NCI-H1417 treated with DMSO at 0.1 percent for 48 hours (cell line): ENCODE results near the gene EFNA2.

Experiments used
- DNase-seq: peaks from one replicate; lab custom pipeline; 2025; lab: John Stamatoyannopoulos, UW

EFNA2 gene

DNA sequence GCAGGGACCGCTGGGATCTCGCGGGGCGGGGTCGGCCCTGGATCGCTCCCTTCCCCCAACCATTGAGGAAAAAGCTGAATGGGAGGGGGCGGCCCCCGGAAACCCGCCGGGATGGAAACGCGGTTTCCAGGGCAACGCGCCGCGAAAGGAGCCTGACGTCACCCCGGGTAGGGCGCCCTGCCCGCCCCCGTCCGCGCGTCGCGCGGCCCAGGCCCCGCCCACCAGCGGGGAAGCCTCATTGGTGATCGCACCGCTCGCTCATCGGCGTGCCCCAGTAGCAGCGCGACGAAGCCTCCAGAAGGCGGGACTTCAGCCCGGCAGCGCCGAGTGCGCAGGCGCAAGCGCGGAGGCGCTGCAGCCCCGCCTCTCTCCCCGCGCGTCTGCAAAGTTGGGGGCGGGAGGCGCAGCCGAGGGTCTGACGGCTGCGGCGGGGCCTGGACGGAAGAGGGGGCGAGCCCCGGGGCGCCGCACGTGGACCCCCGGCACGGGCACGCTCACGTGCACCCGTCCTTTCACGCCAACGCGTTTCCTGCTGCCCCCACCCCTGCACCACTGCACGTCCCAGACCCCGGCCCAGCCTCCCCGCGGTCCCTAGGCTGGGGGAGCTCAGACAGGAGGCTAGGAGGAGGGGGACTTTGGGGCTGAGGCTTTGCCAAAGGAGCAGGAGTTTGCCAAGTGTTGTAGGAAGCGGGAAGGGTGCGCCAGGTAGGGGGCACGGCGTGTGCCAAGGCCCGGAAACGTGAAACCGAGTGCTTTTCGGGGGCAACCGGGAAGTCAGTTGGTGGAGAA, 24.7 kb upstream of the EFNA2 start:
- peak; percentile 74 for DNase-seq

DNA sequence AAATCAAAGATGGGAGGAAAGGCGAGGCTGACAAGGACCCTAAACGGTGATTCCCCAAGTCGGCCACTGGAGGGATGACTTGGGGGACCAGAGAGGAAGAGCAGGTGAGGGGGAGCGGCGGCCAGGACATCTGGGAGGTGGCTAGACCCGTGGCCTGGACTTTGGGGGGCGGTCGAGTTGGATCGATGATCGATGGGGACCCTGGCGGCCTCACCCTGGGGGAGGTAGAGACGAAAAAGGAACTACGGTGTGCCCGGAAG, 24.2 kb upstream of the EFNA2 start:
- DNase-seq, result no peak

DNA sequence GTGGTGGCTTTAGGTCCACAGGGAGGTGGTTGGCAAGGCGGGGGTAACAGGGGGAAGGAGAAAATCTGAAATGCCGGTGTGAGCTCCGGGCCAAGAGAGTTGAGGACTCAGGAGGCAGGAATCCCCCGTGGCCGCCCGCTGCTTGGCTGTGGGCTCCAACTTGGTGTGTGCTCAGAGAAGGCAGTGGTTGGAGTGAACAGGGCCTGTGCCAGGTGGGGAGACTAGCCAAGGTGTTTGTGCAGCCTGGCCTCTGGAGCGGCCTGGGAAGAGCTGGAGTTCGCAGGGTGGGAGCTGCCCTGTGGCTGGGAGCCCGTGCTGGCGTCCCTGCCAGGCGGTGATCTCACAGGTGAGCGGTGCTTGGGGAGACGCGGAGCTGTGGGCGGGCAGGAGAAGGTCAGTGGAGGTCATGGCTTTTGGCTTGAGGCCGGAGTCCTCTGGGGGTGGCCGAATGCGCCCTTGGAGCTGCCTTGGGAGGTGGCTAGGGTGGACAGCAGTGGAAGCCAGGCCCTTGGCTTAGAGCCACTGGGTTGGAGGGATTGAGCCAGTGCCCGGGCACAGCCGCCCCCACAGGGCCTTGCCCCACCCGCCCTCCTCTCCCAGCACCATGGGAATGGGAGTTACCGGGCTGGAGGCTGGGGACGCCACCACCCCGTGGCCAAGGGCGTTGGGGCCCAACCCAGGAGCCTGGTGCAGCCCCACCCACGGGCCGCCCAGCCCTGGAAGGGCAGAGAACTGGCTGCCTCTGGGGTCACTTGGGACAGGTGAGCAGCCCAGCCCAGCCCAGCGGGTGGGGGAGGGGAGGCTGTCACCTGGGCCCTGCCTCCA, 23.7 kb upstream of the EFNA2 start:
- no peak for DNase-seq

DNA sequence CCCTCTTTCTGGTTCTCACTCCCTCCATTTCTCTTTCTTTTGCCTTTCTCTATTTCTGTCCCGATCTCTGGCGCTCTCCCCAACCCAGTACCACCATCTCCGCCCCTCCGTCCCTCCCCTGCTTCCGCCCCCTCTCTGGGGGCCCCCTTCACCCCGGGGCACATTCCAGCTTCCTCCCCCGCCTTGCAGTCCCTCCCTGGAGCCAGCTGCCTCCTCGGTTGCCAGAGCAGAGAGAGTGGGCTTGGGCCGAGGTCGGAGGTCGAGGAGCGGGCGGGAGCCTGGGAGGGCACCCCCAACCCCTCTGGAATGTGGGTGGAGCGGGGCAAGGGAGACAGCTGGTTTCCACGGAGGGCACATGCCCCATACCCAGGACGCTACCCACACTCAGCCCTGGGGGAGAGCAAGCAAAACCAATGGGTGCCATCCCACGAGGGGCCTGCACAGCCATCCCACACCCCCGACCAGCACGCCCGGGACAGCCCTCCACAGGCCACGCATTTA, 23.0 kb upstream of the EFNA2 start:
- no peak for DNase-seq

DNA sequence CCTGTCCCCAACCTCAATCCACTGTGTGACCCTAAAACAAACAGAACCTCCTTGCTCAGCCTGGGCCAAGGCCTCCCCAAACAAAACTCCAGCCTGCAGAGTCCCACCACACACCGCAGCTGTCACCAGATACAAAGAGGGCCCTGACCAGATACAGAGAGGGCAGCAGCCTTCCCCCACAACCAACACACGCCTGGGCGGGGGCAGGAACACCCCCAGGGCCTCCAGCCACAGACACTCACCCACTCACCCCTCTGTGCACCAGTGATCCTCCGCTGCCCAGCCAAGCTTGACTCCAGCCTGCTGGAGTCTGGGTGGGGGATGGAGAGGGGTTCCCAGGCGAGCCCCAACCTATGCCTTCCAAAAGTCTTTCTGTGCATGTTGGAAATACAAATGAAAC, 22.5 kb upstream of the EFNA2 start:
- no peak for DNase-seq

DNA sequence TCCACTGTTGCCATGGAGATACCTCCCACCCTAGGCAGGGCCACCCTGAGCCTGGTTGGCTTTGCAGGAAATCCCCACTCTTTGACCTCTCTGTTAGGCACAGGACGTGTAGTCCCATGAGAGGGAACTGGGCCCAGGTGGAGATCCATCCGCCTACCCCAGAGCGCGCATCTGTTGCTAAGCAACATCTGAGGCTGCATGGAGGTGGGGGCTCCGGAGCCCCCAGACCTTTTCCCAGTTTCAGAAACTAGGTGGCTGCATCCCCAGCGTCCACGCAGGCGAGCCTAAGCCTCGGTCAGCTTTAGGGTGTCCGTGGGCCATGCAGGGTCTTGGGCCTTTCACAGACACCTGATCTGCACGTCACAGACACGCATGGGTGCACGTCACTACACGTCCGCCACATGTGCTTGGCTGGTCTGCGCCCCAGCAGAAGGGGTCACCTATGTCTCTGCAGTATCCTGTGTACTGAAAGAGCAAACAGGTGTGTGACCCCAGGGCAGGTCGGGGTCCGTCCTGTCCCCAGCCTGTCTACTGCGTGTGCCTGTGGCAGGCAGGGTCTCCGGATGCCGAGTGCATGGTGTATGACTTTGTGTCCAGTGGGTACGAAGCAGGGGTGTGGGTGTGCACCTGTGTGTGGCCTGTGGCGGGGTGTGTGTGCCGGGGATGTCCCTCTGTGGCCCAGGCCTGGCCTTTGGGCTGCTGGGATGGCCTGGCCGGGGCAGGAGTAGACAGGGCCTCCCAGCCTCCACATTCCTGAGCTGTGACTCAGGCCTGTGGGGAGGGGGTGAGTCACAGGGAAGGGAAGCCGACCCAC, 20.7 kb upstream of the EFNA2 start:
- DNase-seq, result no peak

DNA sequence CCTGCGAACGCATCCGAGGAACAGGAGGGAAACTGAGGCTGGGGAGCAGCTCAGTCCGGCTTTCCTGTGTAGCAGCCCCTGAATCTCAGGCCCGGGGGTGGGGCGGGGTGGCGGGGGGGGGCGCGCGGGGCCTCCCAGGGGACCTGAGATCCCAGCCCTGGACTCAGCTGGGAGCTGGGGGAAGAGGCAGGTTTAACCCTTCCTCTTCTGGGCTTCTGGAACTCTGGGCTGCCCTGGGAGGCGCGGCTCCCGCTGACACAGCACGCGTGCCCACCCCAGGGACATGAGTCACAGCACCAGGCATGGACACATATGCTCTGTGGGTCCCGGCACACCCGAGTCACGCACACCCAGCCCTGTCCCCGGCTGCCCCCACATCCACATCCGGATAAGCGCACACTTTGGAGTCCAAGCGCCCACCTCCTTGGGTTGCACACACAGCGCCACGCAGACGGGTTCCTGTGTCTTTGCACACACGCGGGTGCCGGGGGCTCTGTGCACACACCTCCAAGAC, 20.0 kb upstream of the EFNA2 start:
- DNase-seq, result no peak

DNA sequence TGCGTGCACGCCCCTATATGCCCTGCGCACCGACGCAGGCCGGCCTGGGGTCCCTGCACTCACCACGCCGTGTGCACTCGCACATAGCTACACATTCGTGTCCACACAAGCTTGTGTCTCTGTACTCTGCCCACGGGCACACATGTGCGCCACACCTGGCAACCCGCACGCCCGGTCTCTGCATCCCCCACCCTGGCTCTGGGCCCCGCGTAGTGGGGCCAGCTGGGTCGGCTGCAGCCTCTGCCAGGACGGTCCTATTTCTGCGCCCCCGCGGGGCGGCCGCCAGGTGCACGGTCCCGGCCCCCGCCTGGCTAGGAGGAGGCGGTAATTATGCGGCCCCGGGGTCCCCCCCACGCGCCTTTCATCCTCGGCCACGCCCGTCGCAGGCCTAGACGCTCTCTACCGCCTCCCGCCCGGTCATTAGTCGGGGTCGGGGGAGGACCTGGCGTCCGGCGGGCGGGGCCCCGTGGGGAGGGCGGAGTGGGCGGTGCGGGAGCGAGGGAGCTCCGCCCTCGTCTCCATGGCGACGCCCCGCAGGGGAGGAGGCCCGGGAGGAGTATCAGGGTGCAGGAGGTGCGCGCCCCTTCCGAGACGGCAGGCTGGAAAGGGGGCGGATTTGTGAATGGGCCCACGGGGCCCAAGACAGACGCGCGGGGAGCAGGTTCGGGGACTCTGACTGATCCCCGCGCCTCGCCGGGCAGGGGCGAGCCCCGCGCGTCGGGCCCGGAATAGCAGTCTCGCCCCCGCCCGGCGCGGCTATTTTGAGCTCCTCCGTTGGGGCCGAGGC, 19.4 kb upstream of the EFNA2 start:
- DNase-seq, result peak; percentile 73

DNA sequence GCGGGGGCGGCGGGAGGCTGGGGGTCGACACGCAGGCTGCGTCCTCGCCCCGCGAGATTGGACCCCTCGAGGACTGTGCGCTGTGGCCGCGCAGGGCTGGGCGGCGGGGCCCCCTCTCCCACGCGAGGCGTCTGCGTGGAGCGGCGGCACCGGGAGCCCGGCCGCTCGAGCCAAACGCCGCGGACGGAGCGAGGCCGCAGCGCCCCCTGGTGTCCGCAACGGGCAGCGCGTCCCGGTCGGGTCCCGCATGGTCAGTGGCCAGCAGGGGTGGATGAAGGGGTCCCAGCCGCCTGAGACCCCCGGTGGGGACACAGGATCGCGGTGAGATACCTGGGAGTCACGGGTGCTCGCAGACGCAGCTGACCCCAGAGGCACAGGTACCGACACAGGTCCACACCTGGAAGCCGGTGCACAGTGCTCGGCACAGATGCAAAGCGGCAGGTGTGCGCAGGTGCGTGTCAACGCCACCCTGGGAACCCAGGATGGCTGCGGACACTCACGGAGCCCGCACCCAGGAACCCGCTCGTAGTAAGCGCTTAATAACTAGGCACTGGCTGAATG, 18.7 kb upstream of the EFNA2 start:
- DNase-seq, result no peak

DNA sequence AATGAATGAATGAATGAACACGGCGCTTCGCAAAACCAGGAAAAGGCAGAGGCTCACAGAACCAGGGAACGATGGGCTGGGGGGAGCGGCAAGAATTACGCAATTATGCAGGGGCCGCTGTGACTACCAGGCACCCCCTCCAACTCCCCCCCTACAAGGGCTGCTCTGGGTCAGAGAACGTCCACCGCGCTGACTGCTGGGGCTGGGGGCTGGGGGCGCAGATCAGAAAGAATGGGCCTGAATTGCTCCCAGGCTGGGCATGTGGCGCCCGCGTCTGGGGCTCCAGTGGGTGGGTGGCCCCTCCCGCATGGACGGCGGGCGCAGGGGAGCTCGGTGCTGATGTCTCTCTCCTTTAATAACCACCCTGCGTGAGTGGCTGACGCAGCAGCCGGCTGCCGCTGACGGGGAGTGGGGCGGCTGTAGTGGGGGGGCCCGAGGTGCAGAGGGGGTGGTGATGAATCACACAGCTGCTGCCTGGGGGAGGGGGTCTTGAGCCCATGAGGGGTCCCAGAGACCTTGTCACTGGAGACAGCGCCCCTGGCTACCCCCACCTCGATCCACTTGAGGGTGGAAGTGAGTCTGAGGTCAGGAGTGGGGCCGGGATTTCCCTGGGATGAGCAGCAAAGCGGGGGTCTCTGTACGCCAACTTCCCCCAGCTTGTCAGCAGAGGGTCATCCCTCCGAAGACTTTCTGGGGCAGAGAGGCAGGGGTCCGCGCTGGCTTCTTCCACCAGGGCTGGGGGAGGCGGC, 18.0 kb upstream of the EFNA2 start:
- no peak for DNase-seq

DNA sequence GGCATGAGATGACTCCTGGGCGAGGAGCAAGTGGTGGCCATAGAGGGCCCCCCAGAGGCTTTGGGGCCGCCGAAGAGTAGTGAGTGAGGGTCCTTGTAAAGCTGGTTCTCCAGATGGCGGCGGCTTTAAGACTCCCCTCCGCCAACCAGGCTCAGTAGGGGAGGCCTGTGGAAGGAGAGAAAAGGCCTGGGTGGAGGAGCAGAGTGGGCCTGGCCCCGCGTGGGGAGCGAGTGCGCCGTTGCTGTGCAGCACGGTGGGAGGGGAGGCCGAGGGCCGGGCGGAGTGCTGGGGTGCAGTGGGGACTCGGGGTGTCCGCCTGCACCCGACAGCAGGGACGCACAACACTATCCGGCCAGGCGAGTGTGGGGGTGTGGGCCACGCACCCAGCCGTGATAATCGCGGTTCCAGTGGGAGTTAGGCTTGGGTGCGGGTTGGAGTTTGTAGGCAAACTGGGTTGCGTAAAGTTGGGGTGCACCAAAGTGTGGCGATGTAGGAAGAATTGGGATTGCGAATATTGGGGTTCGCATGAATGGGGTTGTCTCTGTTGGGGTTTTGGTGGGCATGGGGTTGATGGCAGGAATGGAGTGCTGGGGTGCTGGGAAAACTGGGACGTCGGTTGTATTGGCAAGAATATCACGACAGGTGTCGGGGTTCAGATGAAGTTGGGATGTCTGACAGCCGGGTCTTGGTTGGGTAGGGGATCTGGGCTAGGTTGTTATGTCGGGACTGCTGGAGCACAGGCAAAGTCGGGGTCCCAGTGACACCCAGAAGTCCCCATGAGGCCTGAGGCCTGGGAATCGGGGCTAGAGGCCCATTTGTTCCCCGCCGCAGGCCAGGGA, 17.2 kb upstream of the EFNA2 start:
- no peak for DNase-seq

DNA sequence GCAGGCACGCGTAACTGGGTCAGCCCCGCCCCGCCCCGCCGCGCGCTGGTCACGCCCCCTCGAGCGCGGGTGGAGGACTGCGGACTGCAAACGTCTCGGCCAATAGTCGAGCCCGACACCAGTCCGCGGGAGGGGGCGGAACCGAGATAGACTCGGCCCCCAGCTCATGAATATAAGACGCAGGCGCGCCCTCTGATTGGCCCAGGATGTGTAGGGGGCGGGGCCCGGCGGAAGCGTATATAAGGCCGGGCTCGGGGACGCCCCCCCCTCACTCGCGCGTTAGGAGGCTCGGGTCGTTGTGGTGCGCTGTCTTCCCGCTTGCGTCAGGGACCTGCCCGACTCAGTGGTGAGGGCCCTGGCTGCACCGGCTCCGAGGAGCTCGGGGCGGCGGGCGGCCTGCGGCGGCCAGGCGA, 16.6 kb upstream of the EFNA2 start, which contains the start of gene CIRBP:
Gene CIRBP, plus strand, starts transcription at position 268 of the 413 bp plus-strand sequence. CDS start 1,602 bp downstream, outside the sequence.
- peak; percentile 86 for DNase-seq

DNA sequence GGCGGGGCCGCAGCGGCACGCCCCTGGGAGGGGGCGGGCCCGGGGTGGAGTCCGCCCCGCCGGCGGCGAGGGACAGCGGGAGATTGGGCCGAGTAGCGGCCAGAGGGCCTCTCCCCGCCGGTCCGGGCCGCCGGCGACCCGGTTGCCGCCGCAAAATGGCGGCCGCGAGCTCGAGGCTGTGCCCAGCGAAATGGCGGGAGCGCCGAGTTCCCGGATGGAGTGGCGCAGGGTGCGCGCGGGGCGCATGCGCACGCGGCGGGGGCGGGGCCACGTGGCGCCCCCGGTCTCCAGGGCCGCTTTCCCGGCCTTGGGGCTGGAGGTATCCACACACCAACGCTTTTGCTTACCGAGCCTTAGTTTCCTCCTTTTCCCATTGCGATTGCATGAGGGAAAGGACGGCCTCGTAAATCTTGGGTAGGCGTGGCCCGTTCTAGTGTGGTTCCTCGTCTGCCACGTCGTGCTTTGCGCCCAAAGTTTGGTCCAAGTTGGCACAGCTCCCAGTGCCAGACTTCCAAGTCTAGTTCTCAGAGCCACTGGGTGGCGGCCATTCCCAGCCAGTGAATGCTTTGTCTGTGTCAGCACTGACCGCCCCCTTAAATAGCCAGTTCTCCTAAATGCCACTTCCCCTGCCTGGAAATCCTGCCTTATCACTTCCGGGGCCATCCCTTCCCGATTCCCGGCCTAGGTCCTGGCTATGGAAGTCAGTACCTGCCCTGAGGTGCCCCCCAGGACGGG, 16.0 kb upstream of the EFNA2 start:
- DNase-seq, result peak; percentile 53

DNA sequence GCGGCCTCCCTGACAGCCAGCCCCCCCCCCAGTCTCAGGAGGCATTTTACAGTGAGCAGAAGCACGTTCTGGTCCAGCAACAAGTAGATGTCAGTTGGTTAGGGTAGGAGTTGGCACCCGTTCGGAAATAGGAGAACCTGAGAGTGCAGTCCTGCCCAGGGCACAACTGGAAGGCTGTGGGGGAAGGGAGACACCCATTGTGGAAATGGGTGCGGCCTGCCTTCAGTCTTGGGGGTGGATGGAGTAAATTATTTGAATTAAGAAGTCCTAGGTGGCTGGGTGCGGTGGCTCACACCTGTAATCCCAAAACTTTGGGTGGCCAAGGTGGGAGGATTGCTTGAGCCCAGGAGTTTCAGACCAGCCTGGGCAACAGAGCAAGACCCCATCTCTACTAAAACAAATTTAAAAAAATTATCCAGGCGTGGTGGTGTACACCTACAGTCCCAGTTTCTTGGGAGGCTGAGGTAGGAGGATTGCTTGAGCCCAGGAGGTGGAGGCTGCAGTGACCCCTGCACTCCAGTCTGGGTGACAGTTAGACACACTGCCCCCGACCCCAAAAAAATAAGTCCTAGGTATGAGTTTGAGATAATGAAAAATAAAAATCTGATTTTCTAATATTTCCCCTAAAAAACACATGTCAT, 15.3 kb upstream of the EFNA2 start:
- DNase-seq, result no peak

DNA sequence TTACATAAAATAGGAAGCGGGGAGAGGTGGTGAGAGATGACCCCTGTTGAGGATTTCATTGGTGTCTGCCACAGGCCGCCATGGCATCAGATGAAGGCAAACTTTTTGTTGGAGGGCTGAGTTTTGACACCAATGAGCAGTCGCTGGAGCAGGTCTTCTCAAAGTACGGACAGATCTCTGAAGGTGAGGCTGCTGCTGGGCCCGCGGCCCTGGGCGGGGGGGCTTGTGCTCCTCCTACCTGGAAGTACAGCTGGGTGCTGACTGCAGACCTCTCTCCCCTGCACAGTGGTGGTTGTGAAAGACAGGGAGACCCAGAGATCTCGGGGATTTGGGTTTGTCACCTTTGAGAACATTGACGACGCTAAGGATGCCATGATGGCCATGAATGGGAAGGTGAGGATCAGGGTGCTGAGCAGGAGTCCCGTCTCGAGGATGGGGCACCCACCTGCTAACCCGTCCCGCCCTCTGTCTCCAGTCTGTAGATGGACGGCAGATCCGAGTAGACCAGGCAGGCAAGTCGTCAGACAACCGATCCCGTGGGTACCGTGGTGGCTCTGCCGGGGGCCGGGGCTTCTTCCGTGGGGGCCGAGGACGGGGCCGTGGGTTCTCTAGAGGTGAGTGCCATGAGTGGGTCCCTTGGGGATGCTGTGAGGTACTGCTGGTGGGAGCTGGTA, 14.7 kb upstream of the EFNA2 start:
- DNase-seq, result no peak

DNA sequence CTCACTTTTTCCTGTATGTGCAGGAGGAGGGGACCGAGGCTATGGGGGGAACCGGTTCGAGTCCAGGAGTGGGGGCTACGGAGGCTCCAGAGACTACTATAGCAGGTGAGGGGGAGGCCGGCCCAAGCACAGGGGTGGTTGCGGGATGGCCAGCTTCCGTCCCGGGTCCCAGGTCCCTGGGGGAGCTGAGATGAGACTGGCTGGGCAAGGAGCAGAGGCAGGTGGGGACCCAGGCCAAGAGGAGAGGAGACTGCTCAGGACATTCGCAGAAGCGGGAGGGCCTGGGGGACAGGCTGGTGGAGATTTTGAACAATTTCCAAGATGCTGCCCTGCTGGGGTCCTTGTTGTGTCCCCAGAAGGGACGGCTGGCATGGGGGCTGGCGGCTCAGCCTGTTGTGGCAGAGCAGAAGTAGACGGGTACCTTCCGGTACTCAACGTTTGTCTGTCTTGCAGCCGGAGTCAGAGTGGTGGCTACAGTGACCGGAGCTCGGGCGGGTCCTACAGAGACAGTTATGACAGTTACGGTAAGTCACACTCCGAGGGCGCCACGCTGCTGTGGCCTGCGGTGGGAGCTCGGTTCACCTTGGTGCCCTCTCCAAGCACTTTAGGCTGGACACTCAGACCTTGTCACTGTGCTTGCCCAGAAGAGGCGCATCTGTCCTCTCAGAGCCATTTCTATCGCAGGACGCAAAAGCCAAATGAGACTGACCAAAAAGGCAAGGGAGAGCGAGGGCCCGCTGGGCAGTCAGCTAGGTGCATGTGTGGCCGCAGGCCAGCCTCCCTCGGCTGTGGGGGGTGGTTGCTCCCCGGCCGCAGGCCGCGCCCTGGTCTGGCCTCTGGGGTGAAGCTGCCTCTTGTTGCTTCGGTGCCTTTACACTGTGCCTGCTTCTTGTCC, 13.9 kb upstream of the EFNA2 start:
- DNase-seq, result no peak
